NCI-H226 (cell line): Measurements from ENCODE around the gene NEAT1.

Source experiments
- DNase-seq: peaks from one replicate; pipeline ENCODE4 v3.0.0-alpha.2; 2015

The NEAT1 gene

GRCh38 chr11:65422633-65423515 lies at the start of gene NEAT1:
Gene NEAT1 (plus strand): TSS chr11:65422798.
- DNase-seq: peak; percentile 84

GRCh38 chr11:65373839-65374580 lies 48.6 kb upstream of the NEAT1 start:
- DNase-seq: no peak

- DNase-seq: no peak
Observed at GRCh38 chr11:65375012-65375411, 47.6 kb upstream of the NEAT1 start.

DNA sequence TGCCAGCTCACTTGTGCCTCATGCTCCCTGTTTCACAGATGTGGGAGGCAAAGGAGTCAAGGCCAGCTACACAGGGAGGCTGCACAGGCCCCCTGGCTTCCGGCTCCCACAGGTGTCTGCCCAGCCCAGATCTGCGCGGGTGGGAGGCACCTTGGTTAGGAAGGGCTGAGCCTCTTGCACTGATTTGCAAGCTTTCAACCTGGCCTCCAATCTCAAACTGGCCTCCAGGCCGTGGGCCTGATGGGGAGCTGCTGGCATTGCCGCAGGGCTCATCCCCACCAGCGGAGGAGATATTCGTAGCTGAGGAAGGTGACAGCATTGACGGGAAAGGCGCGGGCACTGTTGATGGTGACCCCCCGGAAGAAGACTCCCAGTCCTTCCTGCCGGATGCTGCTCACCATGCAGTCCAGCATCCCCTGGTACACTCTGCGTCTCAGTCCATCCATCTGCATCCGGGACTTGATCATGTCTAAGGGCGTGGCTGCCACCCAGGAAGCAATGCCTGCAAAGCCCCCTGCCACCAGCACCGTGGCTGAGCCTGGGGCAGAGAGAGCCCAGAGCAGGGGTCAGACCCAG lies 46.4 kb upstream of the NEAT1 start:
- no peak for DNase-seq

DNA sequence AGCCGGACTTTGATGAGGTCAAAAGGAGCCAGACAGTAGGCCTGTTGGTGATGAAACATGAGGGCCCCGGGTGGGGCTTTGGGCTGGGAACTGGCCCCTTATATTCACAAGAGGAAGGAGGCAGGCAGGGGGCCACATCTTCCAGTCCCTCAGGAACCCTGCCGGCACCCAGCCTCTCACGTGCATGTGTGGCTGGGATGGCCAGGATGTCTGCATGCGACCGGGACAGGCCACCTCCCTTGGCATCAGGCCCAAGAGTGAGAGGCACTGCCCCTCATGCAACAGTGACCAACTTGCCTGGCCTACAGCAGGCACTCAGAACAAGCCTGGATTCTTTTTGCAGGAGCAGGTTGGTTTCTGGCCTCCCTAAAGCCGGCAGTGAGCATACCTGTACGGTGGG lies 45.6 kb upstream of the NEAT1 start:
- no peak for DNase-seq

GRCh38 chr11:65377777-65378176 lies 44.8 kb upstream of the NEAT1 start:
- no peak for DNase-seq

- DNase-seq: no peak
Observed at GRCh38 chr11:65378208-65378927, 44.2 kb upstream of the NEAT1 start.

DNA sequence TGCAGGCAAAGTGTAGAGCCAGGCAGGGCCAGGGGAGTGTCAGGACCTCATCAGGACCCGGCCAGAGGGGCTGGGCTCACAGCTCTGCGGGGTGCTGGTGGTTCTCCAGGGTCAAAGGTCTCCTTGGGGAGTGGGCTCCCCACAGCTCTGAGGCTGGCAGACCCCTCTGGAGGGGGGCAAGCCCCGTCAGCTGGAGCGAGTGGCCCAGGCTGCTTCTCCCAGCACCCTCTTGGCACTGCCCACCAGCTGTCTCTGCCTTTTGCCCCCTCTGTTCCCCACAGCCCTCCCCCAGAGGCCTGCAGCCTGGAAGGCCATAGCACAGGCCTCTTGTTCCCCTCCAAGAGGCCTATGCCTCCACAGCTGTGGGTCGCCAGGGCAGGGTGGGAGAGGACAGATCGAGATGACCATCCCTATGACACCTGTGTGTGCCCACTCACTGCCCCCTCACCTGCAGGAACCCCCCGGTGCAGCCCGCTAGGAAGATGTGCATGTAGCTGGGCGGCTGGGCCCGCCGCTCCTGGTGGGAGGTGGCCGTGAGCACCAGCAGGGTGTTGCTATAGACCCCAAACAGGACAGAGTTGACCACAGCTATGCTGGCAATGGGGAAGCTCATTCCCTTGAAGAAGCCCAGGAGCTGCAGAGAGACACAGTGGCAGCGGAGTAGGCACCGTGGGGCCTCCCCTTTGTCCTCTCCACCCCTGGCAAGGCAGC lies 43.5 kb upstream of the NEAT1 start:
- no peak for DNase-seq

DNA sequence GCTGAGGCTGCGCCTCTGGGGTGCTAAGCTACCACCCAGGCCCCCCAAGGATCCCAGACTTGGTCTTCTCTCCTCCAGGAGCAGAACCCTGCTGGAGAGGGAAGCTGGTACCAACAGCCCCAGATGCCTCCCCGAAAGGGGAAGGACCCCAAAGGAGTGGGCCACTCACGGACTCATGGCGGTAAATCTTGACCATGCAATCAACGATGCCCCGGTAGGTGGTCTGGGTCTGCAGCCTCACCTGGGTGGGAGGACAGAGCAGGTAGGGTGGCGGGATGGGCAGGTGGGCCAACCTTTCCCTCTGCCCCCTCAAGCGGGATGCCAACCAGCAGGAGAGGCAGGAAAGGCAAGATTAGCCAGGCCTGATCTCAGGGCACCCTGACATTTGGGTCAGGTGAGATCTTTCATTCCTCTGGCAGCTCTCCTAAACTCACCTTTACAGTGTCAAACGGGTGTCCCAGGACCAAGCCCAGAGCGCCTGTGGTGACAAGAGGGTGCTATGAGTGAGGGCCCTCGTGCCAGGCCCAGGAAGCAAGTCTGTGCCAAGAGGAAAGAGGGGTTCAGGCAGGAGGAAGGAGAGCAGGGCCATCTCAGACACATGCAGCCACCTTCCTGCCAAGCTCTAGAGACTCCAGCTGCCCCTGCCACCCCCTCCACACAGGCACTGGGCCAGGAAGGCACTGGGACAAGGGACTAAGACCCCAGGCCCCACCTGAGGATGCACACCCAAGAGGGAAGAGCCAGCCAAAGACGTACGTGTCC lies 42.7 kb upstream of the NEAT1 start:
- DNase-seq: no peak

DNA sequence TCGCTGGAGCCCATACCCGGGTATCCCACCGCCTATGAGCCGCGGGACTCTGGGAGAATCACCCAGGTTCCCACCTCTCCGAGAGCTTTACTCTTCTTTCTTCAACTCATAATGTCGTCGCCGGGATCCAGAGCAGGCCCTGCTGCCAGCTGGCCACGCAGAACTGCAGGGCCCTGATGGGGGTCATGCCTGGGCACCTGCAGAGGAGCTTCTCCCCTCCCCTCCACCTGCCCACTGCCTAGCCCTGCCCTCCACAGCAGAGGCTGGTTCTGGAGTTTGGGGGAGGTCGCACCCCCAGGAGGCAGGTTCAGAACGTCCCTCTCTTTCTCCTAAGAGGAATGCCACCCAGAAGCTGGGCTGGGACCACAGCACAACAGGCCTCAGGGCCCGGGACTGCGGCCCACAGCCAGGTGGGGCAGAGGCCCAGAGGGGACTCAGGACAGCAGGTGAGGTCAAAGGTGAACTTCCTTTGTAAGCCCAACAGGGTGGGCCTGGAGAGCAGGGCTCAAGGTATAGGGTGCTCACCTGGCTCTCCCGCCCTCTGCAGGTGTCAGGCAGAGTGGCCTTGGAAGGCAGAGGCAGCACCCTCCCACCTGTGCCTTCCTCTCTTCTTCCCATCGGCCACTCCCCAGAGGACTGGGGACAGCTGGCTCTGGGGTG lies 42.0 kb upstream of the NEAT1 start:
- no peak for DNase-seq

GRCh38 chr11:65381716-65382032 lies 40.9 kb upstream of the NEAT1 start:
- DNase-seq: no peak

GRCh38 chr11:65382033-65382803 lies 40.4 kb upstream of the NEAT1 start, which contains the start of gene SLC25A45:
Gene SLC25A45 (minus strand): TSS chr11:65382646. CDS start chr11:65381951, 695 bp downstream.
- peak; percentile 98 for DNase-seq

DNA sequence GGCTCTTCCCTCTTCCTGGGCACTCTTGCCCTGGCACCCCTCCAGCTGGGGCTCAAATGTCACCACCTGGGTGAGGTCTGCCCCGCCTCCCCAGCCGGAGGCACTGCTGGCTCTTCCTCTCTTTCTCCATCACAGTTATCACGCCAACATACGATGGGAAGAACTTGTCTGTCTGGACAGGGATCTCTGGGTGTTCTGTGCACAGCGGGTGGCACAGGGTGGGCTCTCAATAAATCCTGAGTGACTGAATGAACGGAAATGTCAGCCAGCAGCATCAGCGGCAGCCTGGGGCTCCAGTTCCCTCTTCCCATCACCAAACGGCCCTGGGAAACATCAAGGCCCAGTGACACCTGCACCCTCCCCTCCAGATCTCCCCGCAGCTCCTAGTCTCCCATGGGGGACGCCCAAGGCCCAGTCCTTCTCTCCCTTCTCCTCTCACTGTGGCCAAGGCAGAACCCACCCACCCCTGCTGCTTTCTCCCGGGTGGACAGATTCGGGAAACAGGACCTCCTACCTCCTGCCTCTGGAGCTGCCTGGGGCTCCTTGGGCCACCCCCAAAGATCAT lies 39.7 kb upstream of the NEAT1 start:
- DNase-seq: no peak

- no peak for DNase-seq
Observed at GRCh38 chr11:65383778-65384177, 38.8 kb upstream of the NEAT1 start.

- DNase-seq: no peak
Observed at GRCh38 chr11:65384301-65384889, 38.2 kb upstream of the NEAT1 start.

GRCh38 chr11:65386307-65387140 lies 36.1 kb upstream of the NEAT1 start, which contains the start of gene FRMD8:
Gene FRMD8 (plus strand): TSS chr11:65386637. CDS start chr11:65387037, 400 bp downstream.
- DNase-seq: peak; percentile 70

DNA sequence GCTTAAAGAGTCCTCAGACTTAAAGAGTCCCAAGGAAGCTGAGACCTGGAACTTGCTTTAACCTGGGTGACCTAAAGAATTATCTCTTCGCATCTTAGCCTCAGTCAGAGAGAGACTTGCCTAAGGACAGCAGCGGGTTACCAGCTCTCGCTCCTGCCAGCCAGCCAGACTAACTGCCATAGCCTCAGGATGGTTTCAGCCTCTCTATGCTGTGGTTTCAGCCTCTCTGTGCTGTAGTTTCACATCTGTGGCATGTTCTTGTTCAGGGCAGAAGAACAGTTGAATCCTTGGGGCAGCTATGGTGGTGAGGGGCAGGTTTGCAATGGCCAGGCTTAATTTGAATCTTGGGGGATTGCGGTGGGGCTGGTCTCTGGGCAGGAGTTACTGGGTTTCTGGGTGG lies 33.9 kb upstream of the NEAT1 start:
- no peak for DNase-seq

DNA sequence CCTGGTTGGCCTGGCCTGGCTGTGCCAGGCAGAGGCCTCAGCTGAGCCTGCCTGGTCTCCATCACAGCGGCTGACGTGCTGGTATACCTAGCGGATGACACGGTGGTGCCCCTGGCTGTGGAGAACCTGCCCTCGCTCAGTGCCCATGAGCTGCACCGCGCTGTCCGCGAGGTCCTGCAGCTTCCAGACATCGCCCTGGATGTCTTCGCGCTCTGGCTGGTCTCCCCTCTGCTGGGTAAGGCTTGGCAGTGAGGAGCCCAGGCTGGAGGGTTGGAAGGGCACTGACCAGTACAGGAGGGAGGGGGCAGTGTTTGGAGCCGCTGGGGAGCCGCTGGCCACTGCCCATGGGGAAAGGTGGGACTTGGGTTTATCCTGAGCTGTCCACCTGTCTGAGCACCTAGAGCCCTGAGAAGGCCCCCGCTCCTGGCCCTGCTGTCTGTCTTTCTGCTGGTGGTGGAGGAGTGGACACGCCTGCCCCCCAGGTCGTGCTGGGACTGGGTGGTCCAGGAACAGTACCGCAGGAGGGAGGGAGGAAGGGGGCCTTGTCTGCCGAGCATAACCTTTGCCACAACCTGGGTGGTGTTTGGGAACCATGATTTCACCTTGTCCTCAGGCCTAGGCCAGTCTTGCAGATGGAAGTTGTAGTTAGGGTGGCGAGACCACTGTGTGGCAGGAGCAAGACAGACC lies 33.2 kb upstream of the NEAT1 start:
- DNase-seq: no peak
